Neutrophil (primary cell): ENCODE results near the gene DCC.

Experiments used
- H3K27ac ChIP-seq: fragments of 200-600 bp; sonication (generic); 2 replicates; pipeline ENCODE4 v1.5.1; 2016; ENCODE audit warnings: mild to moderate bottlenecking, moderate library complexity
- H3K27me3 ChIP-seq: fragments of 200-600 bp; sonication (generic); 2 replicates; pipeline ENCODE4 v1.6.0; 2016; ENCODE audit warnings: mild to moderate bottlenecking
- H3K36me3 ChIP-seq: fragments of 200-600 bp; sonication (generic); 2 replicates; pipeline ENCODE4 v1.5.1; 2017
- H3K4me1 ChIP-seq, 2 experiments: fragments of 200-600 bp in 1 of 2; sonication (generic) in 1 of 2; 1 replicate in 1 of 2; 2 replicates in 1 of 2; pipeline versions ENCODE4 v1.5.1 to v1.6.1; 2013 to 2016; ENCODE audit warnings: low read depth in 1 of 2, low read length in 1 of 2, mild to moderate bottlenecking in 1 of 2, moderate library complexity in 1 of 2; ENCODE audit not compliant: control insufficient read depth in 1 of 2, insufficient read depth in 1 of 2
- H3K4me3 ChIP-seq, 2 experiments: fragments of 200-600 bp in 1 of 2; sonication (generic) in 1 of 2; 1 replicate in 1 of 2; 2 replicates in 1 of 2; pipeline ENCODE4 v1.5.1; 2013 to 2016; ENCODE audit warnings: low read depth in 1 of 2, low read length in 1 of 2, mild to moderate bottlenecking in 1 of 2, moderate library complexity in 1 of 2
- H3K9me3 ChIP-seq: fragments of 200-600 bp; sonication (generic); 2 replicates; pipeline ENCODE4 v1.5.1; 2016
- TF ChIP-seq, protein P1 (sequence below): fragments of 200-600 bp; sonication (generic); IDR thresholded peaks from 2 replicates; pipeline ENCODE4 v1.5.1; 2016; ENCODE audit warnings: antibody characterized with exemption

Gene DCC

DNA sequence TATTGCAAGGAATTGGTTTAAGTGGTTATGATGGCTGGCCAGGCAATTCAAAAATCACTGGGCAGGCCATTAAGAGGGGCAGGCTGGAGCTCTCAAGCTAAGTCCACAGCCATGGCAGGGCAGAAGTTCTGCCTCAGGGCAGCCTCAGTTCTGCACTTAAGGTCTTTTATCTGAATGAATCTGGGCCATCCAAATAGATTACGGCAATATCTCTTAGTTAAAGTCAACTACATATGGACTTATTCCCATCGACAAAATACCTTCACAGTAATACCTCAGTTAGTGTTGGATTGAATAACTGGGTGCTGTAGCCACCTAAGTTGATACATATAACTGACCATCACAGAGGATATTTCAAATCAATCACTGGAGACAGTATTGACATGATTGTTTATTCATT, 979.6 kb downstream of the DCC start:
- H3K4me1 ChIP-seq = no peaks in the 10 kb centered on the region
- H3K36me3 ChIP-seq = no peaks in the 10 kb centered on the region
- no peak overlapping the region for H3K4me3 ChIP-seq
- TF ChIP-seq, protein P1, sequence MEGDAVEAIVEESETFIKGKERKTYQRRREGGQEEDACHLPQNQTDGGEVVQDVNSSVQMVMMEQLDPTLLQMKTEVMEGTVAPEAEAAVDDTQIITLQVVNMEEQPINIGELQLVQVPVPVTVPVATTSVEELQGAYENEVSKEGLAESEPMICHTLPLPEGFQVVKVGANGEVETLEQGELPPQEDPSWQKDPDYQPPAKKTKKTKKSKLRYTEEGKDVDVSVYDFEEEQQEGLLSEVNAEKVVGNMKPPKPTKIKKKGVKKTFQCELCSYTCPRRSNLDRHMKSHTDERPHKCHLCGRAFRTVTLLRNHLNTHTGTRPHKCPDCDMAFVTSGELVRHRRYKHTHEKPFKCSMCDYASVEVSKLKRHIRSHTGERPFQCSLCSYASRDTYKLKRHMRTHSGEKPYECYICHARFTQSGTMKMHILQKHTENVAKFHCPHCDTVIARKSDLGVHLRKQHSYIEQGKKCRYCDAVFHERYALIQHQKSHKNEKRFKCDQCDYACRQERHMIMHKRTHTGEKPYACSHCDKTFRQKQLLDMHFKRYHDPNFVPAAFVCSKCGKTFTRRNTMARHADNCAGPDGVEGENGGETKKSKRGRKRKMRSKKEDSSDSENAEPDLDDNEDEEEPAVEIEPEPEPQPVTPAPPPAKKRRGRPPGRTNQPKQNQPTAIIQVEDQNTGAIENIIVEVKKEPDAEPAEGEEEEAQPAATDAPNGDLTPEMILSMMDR = no peak
- no peak overlapping the region for H3K27ac ChIP-seq
- no peaks in the 10 kb centered on the region for H3K27me3 ChIP-seq
- H3K9me3 ChIP-seq = no peaks in the 10 kb centered on the region

DNA sequence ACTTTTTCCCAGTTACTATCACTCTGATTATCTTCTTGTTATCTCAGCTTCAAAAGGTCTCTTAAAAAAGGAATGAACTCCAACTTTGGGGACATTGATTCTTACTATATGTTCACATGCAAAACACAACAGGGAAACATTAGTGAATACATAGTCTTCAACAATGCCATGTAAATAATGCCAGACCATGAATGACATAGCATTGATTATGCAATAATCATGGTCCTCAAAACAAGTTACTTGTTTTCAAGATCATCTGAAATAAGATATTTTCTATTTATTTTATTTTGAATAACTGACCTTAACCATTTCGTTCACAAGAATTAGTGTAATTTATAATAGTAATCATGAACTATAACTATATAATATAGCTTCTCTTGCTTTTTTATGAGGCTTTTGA, 982.2 kb downstream of the DCC start:
- no peaks in the 10 kb centered on the region for H3K36me3 ChIP-seq
- no peaks in the 10 kb centered on the region for H3K4me1 ChIP-seq
- TF ChIP-seq, protein P1 = no peak
- no peaks in the 10 kb centered on the region for H3K9me3 ChIP-seq
- no peaks in the 10 kb centered on the region for H3K27me3 ChIP-seq
- no peak overlapping the region for H3K4me3 ChIP-seq
- H3K27ac ChIP-seq = no peak overlapping the region

DNA sequence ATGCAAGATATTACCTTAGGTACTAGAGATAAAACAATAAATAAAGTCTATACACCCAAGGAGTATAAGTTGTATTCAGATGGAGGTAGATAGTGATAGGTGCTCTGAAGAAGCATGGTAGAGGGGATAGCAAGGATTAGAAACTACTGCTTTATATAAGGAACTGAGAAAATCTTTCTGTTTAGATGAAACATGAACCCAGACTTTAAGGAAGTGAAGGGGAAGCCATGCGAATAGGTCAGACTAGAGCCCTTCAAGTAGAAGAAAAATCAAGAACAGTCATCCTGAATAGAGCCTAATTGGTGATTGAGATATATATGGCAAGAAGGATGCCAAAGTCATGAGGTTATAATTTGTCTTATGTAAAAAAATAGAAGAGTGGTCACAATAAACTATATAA, 984.4 kb downstream of the DCC start:
- H3K27ac ChIP-seq = no peak overlapping the region
- TF ChIP-seq, protein P1 = no peak
- H3K36me3 ChIP-seq = no peaks in the 10 kb centered on the region
- H3K4me1 ChIP-seq = no peaks in the 10 kb centered on the region
- no peaks in the 10 kb centered on the region for H3K27me3 ChIP-seq
- no peaks in the 10 kb centered on the region for H3K9me3 ChIP-seq
- no peak overlapping the region for H3K4me3 ChIP-seq

DNA sequence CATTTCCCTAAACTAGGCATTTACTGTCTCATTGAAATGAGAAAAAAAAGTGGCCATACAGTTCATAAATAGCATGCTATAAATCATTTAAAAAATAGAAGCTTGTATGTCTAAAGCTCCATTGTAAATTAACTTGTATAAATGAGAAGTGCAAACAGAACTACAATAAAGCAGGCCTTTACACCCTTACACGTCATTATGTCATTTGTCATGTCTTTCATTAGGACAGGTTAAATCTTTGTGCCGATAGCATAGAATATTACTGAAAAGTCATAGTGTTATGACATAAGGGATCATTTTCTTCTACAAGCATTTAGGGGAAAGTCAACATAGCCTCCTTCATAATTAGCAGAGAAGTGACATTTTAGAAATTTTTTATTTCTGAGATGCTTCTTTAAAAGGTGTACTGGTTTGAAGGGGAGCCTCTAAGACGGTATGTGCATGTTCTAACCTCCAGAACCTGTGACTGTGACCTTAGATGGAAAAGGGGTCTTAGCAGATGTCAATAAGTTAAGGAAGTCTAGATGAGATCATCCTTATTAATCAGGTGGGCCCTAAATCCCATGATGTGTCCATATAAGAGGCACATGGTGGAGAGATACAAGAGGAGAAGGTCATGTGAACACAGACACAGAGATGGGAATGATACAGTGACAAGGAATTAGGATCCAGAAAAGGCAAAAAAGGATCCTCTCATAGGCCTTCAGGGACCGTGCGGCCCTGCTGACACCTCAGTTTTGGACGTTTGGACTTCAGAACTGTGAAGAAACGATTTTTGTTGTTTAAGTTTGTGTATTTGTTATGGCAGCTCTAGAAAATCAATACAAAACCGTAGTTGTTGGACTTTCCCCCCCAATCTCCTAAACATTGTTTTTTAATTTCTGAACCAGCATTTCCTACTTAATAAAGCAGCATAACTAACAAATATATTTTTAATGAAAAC, 1020.8 kb downstream of the DCC start:
- TF ChIP-seq, protein P1 = no peak
- H3K27ac ChIP-seq = no peak overlapping the region
- no peaks in the 10 kb centered on the region for H3K36me3 ChIP-seq
- H3K27me3 ChIP-seq = no peaks in the 10 kb centered on the region
- H3K4me1 ChIP-seq = no peaks in the 10 kb centered on the region
- H3K9me3 ChIP-seq = no peaks in the 10 kb centered on the region
- no peak overlapping the region for H3K4me3 ChIP-seq

DNA sequence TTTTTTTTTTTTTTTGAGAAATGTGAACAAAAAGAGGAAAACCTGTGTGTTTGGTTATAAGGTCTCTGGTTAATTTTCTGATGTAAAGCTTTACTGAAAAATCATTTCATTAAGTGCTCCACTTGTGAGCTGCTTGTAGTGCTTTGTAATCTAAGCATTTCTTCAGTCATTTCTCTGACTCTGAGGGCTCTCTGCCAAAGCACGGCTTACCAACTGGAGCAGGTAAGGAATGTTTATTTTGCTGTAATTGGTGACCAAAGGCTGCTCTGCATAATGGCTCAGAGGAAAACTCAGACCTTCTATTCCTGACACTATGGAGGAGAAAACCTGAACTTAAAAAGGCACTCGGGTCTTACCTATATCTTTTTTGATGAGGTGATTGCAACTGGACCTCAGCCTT, 1035.6 kb downstream of the DCC start:
- H3K27ac ChIP-seq = no peak overlapping the region
- no peaks in the 10 kb centered on the region for H3K27me3 ChIP-seq
- no peaks in the 10 kb centered on the region for H3K9me3 ChIP-seq
- TF ChIP-seq, protein P1 = no peak
- H3K4me3 ChIP-seq = no peak overlapping the region
- H3K4me1 ChIP-seq = no peaks in the 10 kb centered on the region
- no peaks in the 10 kb centered on the region for H3K36me3 ChIP-seq
